Mesothelial cell of epicardium (in vitro differentiated cells): ENCODE measurements around the gene IBA57. TPM values are rescaled to one million over a fixed set of nuclear protein-coding genes. Genes with fewer than 3 reads are reported as not detected.

ENCODE experiments used
- DNase-seq, 2 experiments: peaks; one replicate each; pipeline ENCODE4 v3.0.0; 2021; ENCODE audit warnings: low spot score in 2 of 2; ENCODE audit not compliant: unreplicated experiment in 2 of 2
- H3K27ac Mint-ChIP-seq: 2 replicates; pipeline ENCODE4 v1.8.0; 2021; ENCODE audit warnings: mixed read lengths
- H3K27me3 Mint-ChIP-seq: 2 replicates; pipeline ENCODE4 v1.8.0; 2021; ENCODE audit warnings: low read depth, mixed read lengths
- H3K36me3 Mint-ChIP-seq: 2 replicates; pipeline ENCODE4 v1.8.0; 2021; ENCODE audit warnings: mixed read lengths
- H3K4me1 Mint-ChIP-seq: 2 replicates; pipeline ENCODE4 v1.8.0; 2021; ENCODE audit warnings: mixed read lengths
- H3K4me3 Mint-ChIP-seq: 2 replicates; pipeline ENCODE4 v1.8.0; 2021; ENCODE audit warnings: mild to moderate bottlenecking, moderate library complexity, mixed read lengths
- H3K9me3 Mint-ChIP-seq: 2 replicates; pipeline ENCODE4 v1.8.0; 2021; ENCODE audit warnings: mixed read lengths
- total RNA-seq: library from RNA; stranded (reverse); gene quantifications from 3 replicates; pipeline ENCODE4 v1.2.1, GENCODE V29; 2021
- TF ChIP-seq, protein P1 (sequence below): fragments of 200-600 bp; sonication (generic); IDR thresholded peaks from one replicate; pipeline ENCODE4 v1.5.0; 2021; ENCODE audit warnings: antibody characterized with exemption; ENCODE audit not compliant: unreplicated experiment

The IBA57 gene
- total RNA-seq, 1 donor from 2014 or later: 11.8 TPM

DNA sequence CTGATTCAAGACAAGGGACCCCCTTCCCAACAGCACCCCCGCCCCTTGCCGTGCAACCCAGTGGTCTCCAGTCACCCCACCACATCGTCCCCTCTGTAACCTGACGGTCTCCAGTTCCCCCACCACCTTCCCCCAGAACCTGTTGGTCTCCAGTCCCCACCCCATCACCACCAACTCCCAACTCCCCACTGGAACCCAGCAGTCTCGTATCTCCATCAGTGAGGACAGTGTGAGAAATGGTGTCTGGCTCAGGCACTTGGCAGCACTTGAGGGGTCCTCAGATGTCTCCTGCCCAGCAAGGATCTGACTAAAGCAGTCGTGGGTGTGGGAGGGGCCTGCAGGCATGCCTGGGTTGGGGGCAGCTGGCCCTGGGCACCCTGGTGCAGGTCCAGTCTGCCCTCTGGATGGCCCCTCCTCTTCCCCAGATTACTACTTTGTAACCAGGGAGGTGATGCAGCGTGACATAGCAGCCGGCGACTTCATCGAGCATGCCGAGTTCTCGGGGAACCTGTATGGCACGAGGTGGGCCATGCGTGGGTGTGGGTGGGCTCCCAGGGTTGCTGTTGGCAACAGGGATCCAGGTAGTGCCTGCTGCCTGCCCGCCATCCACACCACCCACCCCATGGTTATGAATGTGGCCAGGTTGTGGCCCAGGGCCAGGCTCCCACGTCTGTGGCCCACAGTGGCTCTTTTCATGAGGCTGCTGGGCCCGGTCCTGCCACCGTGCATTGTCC is 19.0 kb upstream of the IBA57 start:
- TF ChIP-seq, protein P1, sequence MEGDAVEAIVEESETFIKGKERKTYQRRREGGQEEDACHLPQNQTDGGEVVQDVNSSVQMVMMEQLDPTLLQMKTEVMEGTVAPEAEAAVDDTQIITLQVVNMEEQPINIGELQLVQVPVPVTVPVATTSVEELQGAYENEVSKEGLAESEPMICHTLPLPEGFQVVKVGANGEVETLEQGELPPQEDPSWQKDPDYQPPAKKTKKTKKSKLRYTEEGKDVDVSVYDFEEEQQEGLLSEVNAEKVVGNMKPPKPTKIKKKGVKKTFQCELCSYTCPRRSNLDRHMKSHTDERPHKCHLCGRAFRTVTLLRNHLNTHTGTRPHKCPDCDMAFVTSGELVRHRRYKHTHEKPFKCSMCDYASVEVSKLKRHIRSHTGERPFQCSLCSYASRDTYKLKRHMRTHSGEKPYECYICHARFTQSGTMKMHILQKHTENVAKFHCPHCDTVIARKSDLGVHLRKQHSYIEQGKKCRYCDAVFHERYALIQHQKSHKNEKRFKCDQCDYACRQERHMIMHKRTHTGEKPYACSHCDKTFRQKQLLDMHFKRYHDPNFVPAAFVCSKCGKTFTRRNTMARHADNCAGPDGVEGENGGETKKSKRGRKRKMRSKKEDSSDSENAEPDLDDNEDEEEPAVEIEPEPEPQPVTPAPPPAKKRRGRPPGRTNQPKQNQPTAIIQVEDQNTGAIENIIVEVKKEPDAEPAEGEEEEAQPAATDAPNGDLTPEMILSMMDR: no peak
- Mint-ChIP-seq H3K4me1 (peaks cover 17% of the 10 kb centered on the region), H3K27ac (no peak overlapping the region), H3K36me3 (no peaks in the 10 kb centered on the region), H3K27me3 (no peaks in the 10 kb centered on the region), H3K9me3 (no peaks in the 10 kb centered on the region), H3K4me3 (no peak overlapping the region)
- DNase-seq: no peak

DNA sequence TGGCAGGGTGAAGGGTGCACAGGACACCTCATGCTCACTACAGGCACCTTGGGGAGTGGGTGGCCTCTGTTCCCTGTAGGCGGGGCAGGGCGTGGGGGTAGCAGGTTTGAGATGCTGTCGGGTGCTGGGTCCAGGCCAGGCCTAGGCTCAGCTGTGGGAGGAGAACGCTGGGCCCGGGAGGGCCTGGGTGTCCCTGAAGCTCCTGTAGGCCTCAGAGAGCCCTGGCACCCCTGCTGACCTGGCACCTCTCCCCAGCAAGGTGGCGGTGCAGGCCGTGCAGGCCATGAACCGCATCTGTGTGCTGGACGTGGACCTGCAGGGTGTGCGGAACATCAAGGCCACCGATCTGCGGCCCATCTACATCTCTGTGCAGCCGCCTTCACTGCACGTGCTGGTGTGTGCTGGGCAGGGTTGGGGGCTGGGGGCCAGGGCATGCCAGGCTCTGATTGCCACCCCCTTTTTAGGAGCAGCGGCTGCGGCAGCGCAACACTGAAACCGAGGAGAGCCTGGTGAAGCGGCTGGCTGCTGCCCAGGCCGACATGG is 18.4 kb upstream of the IBA57 start:
- TF ChIP-seq, protein P1: no peak
- H3K27me3 Mint-ChIP-seq: no peaks in the 10 kb centered on the region
- H3K4me1 Mint-ChIP-seq: peaks cover 17% of the 10 kb centered on the region
- DNase-seq: no peak
- no peaks in the 10 kb centered on the region for H3K36me3 Mint-ChIP-seq
- no peaks in the 10 kb centered on the region for H3K9me3 Mint-ChIP-seq
- no peak overlapping the region for H3K27ac Mint-ChIP-seq
- no peak overlapping the region for H3K4me3 Mint-ChIP-seq

DNA sequence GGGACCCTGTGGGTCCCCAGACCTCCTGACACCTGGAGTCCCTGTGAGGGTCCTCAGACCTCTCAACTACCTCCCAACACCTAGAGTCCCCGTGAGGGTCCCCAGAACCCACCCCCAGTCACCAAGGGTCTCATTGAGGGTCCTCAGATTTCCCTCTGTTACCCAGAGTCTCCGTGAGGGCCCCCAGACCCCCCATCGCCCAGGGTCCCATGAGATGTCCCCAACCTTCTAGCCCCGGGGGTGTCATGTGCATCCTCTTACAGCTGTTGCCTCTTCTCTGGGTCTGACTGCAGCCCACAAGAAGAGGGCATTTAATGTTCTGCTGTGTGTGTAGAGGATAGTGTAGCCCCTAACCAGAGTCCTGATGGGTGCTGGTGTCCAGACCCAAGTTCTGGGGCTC is 17.8 kb upstream of the IBA57 start:
- no peak overlapping the region for H3K4me3 Mint-ChIP-seq
- H3K27me3 Mint-ChIP-seq: no peaks in the 10 kb centered on the region
- no peak for DNase-seq
- H3K4me1 Mint-ChIP-seq: peaks cover 17% of the 10 kb centered on the region
- no peaks in the 10 kb centered on the region for H3K9me3 Mint-ChIP-seq
- no peaks in the 10 kb centered on the region for H3K36me3 Mint-ChIP-seq
- H3K27ac Mint-ChIP-seq: no peak overlapping the region
- TF ChIP-seq, protein P1: no peak

DNA sequence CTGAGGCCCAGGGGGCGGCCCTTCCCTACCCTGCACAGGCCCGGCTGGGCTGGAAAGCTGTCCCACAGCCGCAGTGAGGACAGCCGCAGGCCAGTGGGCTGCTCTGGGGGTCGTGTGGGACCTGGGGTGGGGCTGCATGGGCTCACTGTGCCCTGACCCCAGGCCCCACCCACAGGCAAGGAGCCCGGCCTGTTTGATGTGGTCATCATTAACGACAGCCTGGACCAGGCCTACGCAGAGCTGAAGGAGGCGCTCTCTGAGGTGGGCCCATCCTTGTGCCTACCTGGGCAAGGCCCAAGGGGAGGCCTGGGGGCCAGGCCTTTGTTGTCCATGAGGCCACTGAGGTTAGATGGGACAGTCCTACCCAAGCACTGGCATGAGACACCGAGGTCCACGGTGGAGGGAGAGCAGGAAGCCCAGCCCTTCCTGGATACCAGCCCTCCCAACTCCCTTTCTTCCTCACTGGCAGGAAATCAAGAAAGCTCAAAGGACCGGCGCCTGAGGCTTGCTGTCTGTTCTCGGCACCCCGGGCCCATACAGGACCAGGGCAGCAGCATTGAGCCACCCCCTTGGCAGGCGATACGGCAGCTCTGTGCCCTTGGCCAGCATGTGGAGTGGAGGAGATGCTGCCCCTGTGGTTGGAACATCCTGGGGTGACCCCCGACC is 17.3 kb upstream of the IBA57 start:
- Mint-ChIP-seq H3K9me3 (no peaks in the 10 kb centered on the region), H3K4me1 (peaks cover 13% of the 10 kb centered on the region), H3K27me3 (no peaks in the 10 kb centered on the region), H3K4me3 (no peak overlapping the region), H3K27ac (no peak overlapping the region), H3K36me3 (no peaks in the 10 kb centered on the region)
- DNase-seq: no peak
- TF ChIP-seq, protein P1: no peak

DNA sequence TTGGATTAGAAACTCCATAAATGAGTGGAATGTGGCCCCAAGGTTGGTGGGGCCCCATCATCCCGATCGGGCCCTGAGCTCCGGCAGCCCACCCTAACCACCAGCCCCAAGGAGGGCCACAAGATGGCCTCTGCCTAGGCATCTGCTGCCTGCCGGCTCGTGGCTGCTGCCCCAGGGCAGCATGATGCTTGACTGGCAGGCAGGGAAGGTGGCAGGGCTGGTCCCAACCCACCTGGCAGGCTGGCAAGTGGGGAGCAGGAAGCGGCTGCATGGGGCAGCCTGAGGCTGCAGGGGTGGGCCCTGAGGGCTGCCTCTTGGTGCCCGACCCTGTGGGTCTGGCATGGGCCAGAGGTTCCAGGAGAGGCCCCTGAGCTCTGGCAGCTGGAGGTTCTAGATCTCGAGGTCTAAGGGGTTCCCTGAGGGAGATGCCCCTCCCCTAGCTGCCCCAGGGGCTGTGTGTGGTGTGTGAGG is 16.6 kb upstream of the IBA57 start:
- no peaks in the 10 kb centered on the region for H3K27me3 Mint-ChIP-seq
- H3K9me3 Mint-ChIP-seq: no peaks in the 10 kb centered on the region
- H3K4me3 Mint-ChIP-seq: no peak overlapping the region
- no peak for DNase-seq
- peaks cover 7% of the 10 kb centered on the region for H3K4me1 Mint-ChIP-seq
- H3K27ac Mint-ChIP-seq: no peak overlapping the region
- no peaks in the 10 kb centered on the region for H3K36me3 Mint-ChIP-seq
- TF ChIP-seq, protein P1: no peak
